ENCODE measurements around the gene TDRD15. TPM values are rescaled to one million over a fixed set of nuclear protein-coding genes. Genes with fewer than 3 reads are reported as not detected.
"Not testable (repeated sequence)": the region's sequence is repeated elsewhere in the genome, so short reads cannot be mapped to it uniquely, and the experiment has no call there.

The TDRD15 gene
- total RNA-seq, 4 donors from 2014 or later, result 0.83 TPM; not detected in 3

DNA sequence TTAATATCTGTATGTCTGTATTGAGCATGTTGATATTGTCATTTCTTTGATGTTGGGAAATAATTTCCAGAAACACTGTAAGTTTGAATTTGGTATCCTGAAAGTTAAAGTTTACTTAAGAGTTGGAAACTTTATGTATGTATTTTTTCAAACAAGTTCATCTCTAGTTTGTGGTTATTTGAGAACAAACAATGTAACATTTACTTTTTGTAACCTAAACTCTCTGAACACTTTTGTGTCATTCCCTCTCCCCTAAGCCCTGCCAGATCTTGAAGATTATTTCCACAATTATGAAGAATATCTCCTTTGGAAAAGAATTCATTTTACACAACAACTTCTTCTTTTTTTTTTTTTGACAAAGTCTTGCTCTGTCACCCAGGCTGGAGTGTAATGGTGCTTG, 24.9 kb downstream of the TDRD15 start:
- no peaks in the 10 kb centered on the region for H3K4me1 ChIP-seq
- H3K4me3 ChIP-seq, result no peak overlapping the region
- no peak for DNase-seq

GRCh38 chr2:21151234-21151633, 27.5 kb downstream of the TDRD15 start:
- not testable (repeated sequence) for H3K4me3 ChIP-seq, H3K36me3 ChIP-seq, DNase-seq, H3K4me1 ChIP-seq, H3K27me3 ChIP-seq, H3K9me3 ChIP-seq, H3K27ac ChIP-seq

More for the DNA sequence above, 24.9 kb downstream of the TDRD15 start:
- TF ChIP-seq POLR2A (IDR thresholded peaks at IDR 0.05), result no peak
- TF ChIP-seq CTCF (IDR thresholded peaks at IDR 0.05), result no peak
- Histone ChIP-seq H3K9me3 (no peaks in the 10 kb centered on the region), H3K27me3 (no peaks in the 10 kb centered on the region), H3K27ac (no peak overlapping the region), H3K36me3 (no peaks in the 10 kb centered on the region)

DNA sequence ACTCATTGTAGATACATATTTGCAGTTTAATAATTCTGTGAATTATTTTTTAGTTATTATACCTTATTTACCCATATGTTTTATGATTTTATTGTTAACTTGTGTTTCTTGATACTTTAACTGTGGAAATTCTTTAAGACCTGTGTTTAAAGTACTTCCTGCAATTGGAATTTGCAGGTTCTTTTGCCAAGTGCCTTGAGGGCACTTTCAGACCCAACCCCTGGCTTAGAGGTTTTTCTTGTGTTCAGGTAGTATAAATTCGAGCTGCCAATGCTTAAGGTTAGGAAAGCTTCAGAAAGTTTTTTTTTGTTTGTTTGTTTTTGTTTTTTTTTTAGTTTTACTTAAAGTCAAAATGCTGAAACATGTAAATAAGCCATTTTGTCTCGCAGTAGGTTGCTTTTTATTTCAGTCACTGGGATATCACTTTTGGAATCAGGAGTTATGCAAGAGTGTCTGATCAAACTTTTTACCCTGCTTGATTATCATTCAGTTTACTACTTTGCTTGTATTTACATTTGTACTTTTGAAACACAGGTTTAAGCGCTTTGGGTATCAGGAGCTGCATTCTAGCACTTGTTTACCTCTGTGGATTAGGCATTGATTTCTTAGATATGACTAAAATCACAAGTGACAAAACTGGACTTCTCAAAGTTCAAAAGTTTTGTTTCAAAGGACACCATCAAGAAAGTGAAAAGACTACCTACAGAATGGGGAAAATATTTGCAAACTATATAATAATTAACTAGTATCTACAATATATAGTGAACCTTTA, 31.8 kb downstream of the TDRD15 start:
- no peaks in the 10 kb centered on the region for H3K4me1 ChIP-seq
- no peak for TF ChIP-seq CTCF (IDR thresholded peaks at IDR 0.05)
- no peak for TF ChIP-seq POLR2A (IDR thresholded peaks at IDR 0.05)
- no peaks in the 10 kb centered on the region for H3K36me3 ChIP-seq
- H3K27ac ChIP-seq, result no peak overlapping the region
- H3K9me3 ChIP-seq, result no peaks in the 10 kb centered on the region
- no peaks in the 10 kb centered on the region for H3K27me3 ChIP-seq
- H3K4me3 ChIP-seq, result no peak overlapping the region
- no peak for DNase-seq

- H3K4me3 ChIP-seq, result no peak overlapping the region
- no peak for DNase-seq
- no peak for TF ChIP-seq POLR2A (IDR thresholded peaks at IDR 0.05)
- no peak for TF ChIP-seq CTCF (IDR thresholded peaks at IDR 0.05)
- no peaks in the 10 kb centered on the region for H3K27me3 ChIP-seq
- H3K27ac ChIP-seq, result no peak overlapping the region
- no peaks in the 10 kb centered on the region for H3K9me3 ChIP-seq
- H3K4me1 ChIP-seq, result no peaks in the 10 kb centered on the region
- H3K36me3 ChIP-seq, result no peaks in the 10 kb centered on the region
Measured at GRCh38 chr2:21161122-21161521, 37.4 kb downstream of the TDRD15 start.

DNA sequence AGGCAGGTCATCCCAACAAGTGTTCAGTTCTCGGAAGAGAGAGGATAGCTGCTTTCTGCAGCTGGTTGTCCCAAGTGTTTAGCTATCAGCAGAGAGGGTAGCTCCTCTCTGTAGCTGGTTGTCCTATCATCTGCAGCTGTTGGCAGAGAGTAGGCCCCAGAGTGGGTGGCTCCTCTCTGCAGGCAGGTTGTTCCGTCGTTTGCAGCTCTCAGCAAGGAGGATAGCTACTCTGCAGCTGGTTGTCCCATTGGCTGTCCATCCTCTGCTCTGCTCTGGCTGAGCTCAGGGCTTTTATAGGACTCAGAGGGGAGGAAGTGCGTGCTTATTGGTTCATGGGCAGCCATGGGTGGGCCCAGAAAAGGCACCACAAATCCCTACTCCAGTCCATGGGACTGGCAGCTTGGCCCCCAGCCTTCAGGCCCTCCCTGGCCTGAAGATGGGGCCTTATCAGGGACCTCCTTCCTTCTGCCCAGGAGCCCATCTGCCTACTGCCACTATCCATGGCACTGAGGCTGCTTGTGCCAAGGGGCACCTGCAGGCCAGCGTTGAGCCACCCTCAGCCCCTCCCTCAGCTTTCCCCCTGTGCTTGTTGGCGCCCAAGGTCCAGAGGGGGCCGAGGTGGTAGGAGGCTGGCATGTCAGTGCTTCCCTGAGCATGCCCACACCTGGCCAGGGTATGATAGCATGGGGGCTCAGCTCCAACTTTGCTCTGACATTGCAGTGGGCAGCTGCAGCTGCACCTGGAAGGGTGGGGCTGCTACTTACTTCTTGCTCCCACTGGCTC, 38.3 kb downstream of the TDRD15 start:
- no peak overlapping the region for H3K4me3 ChIP-seq
- H3K9me3 ChIP-seq, result no peaks in the 10 kb centered on the region
- no peak for DNase-seq
- H3K27ac ChIP-seq, result no peak overlapping the region
- TF ChIP-seq CTCF (IDR thresholded peaks at IDR 0.05), result no peak
- TF ChIP-seq POLR2A (IDR thresholded peaks at IDR 0.05), result no peak
- H3K36me3 ChIP-seq, result no peaks in the 10 kb centered on the region
- H3K27me3 ChIP-seq, result no peaks in the 10 kb centered on the region
- H3K4me1 ChIP-seq, result no peaks in the 10 kb centered on the region

DNA sequence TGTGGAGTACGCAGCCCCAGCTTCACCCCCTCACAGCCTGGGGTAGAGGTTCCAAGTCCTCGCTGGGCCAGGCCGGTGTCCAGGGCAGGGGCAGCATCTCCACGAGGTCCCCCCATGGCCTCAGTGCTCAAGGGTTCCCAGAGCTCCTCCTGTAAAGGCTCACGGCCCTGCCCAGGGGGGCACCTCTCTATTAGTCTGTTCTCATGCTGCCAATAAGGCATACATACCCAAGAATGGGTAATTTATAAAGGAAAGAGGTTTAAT, 38.8 kb downstream of the TDRD15 start:
- no peaks in the 10 kb centered on the region for H3K4me1 ChIP-seq
- H3K4me3 ChIP-seq, result no peak overlapping the region
- no peaks in the 10 kb centered on the region for H3K27me3 ChIP-seq
- DNase-seq, result no peak
- TF ChIP-seq CTCF (IDR thresholded peaks at IDR 0.05) (no peak), POLR2A (IDR thresholded peaks at IDR 0.05) (no peak)
- no peaks in the 10 kb centered on the region for H3K9me3 ChIP-seq
- no peaks in the 10 kb centered on the region for H3K36me3 ChIP-seq
- no peak overlapping the region for H3K27ac ChIP-seq
